GM12878 (cell line): Measurements from ENCODE around the gene SRC. TPM values are rescaled to one million over a fixed set of nuclear protein-coding genes. Genes with fewer than 3 reads are reported as not detected.

Experiments used
- ATAC-seq: fragments of 200-7000 bp; cut with Tn5 transposase; 3 replicates; pipeline ENCODE4 v1.9.1; 2020; ENCODE audit warnings: mild to moderate bottlenecking, moderate library complexity
- BruUV-seq: library from RNA; stranded (reverse); fragments of 400-500 nt; replicated peaks from 2 replicates; lab custom pipeline; 2021; lab: Mats Ljungman, UMichigan
- CTCF ChIA-PET: fragments of 300-600 bp; sonication (Branson Sonifier 250); formaldehyde crosslinking; extraction: SDS; loops from one replicate; lab custom pipeline; 2021; ENCODE audit warnings: inconsistent platforms; lab: Yijun Ruan, JAX
- POLR2A ChIA-PET: fragments of 350-600 bp; formaldehyde crosslinking; extraction: SDS; loops from one replicate; lab custom pipeline; 2021; ENCODE audit warnings: inconsistent platforms; lab: Charles Lee
- RAD21 ChIA-PET: fragments of 300-600 bp; sonication (Branson Sonifier 250); formaldehyde crosslinking; loops from one replicate; lab custom pipeline; 2023; ENCODE audit warnings: antibody characterized with exemption; ENCODE audit not compliant: unreplicated experiment; lab: Charles Lee
- SMC1A ChIA-PET: fragments of 300-600 bp; sonication (Branson Sonifier 250); formaldehyde crosslinking; loops from one replicate; lab custom pipeline; 2023; ENCODE audit not compliant: unreplicated experiment, uncharacterized antibody; lab: Charles Lee
- DNase-seq: peaks from one replicate; pipeline ENCODE4 v3.0.0-alpha.2; 2011; ENCODE audit warnings: low read depth, low spot score
- FAIRE-seq: peaks from 3 replicates; lab custom pipeline; 2011; peaks lifted over from hg19 to GRCh38; lab: Jason Lieb, UNC
- H2AFZ ChIP-seq: 2 replicates; pipeline ENCODE4 v1.6.0; 2011; ENCODE audit warnings: low read depth, low read length, control low read depth; ENCODE audit not compliant: control insufficient read depth
- H3K27ac ChIP-seq: 2 replicates; pipeline ENCODE4 v1.5.1; 2011; ENCODE audit warnings: control low read depth; ENCODE audit not compliant: control insufficient read depth, insufficient read depth
- H3K27me3 ChIP-seq, 2 experiments: replicated peaks in 1 of 2; 2 replicates each; pipeline versions ENCODE4 v1.6.0 to v1.6.1; 2011; ENCODE audit warnings: low read length in 1 of 2; ENCODE audit not compliant: control insufficient read depth in 2 of 2, insufficient read depth in 2 of 2
- H3K36me3 ChIP-seq, 2 experiments: 2 replicates each; pipeline ENCODE4 v1.5.1; 2011; ENCODE audit warnings: low read length in 1 of 2; ENCODE audit not compliant: control insufficient read depth in 2 of 2, insufficient read depth in 2 of 2
- H3K4me1 ChIP-seq: 2 replicates; pipeline ENCODE4 v1.6.1; 2011; ENCODE audit warnings: mild to moderate bottlenecking, low read length, moderate library complexity, mixed read lengths; ENCODE audit not compliant: control insufficient read depth, insufficient read depth
- H3K4me2 ChIP-seq: 2 replicates; pipeline ENCODE4 v1.6.0; 2011; ENCODE audit warnings: control low read depth; ENCODE audit not compliant: control insufficient read depth, insufficient read depth
- H3K4me3 ChIP-seq: fragments of 200-600 bp; sonication (generic); 2 replicates; pipeline ENCODE4 v1.5.1; 2016
- H3K79me2 ChIP-seq: 2 replicates; pipeline ENCODE4 v1.6.0; 2011; ENCODE audit warnings: low read length; ENCODE audit not compliant: control insufficient read depth, insufficient read depth
- H3K9ac ChIP-seq: 2 replicates; pipeline ENCODE4 v1.8.0; 2011; ENCODE audit warnings: low read length, control low read depth, mixed read lengths; ENCODE audit not compliant: control insufficient read depth, insufficient read depth
- H3K9me3 ChIP-seq: replicated peaks from 3 replicates; pipeline ENCODE4 v1.5.1; 2011; ENCODE audit warnings: mild to moderate bottlenecking, low read length; ENCODE audit not compliant: control insufficient read depth, insufficient read depth
- H4K20me1 ChIP-seq: 2 replicates; pipeline ENCODE4 v1.6.0; 2011; ENCODE audit not compliant: control insufficient read depth, insufficient read depth
- ATF2 ChIP-seq: IDR thresholded peaks from 2 replicates; pipeline ENCODE4 v1.6.1; 2012; ENCODE audit warnings: low read length, inconsistent platforms
- E2F4 ChIP-seq: IDR thresholded peaks from 2 replicates; pipeline ENCODE4 v1.6.1; 2012; ENCODE audit warnings: low read depth, low read length, improper control_type of control experiment
- EED ChIP-seq: sonication (generic); IDR thresholded peaks from 2 replicates; pipeline ENCODE4 v1.6.1; 2016; ENCODE audit warnings: antibody characterized with exemption, low read depth
- FOS ChIP-seq: IDR thresholded peaks from 3 replicates; pipeline ENCODE4 v1.6.1; 2011; ENCODE audit warnings: borderline replicate concordance; ENCODE audit not compliant: insufficient read length; ENCODE audit errors: extremely low read depth
- GATAD2B ChIP-seq: fragments of 450-650 bp; conservative IDR thresholded peaks from 2 replicates; pipeline ENCODE4 v1.6.1; 2017; ENCODE audit warnings: low read depth, mild to moderate bottlenecking, moderate library complexity
- HSF1 ChIP-seq: fragments of 150-350 bp; IDR thresholded peaks from 2 replicates; pipeline ENCODE4 v1.6.1; 2014; ENCODE audit warnings: mild to moderate bottlenecking, low read depth, low read length
- MEF2B ChIP-seq: fragments of 450-650 bp; IDR thresholded peaks from 2 replicates; pipeline ENCODE4 v1.6.1; 2018; ENCODE audit warnings: mild to moderate bottlenecking, moderate library complexity; ENCODE audit not compliant: partially characterized antibody, poor library complexity, severe bottlenecking
- MLLT1 ChIP-seq: fragments of 450-650 bp; IDR thresholded peaks from 2 replicates; pipeline ENCODE4 v1.6.1; 2016; ENCODE audit warnings: mild to moderate bottlenecking
- NKRF ChIP-seq: fragments of 450-650 bp; conservative IDR thresholded peaks from 2 replicates; pipeline ENCODE4 v1.6.1; 2017; ENCODE audit warnings: mild to moderate bottlenecking, moderate library complexity
- POLR2A ChIP-seq: IDR thresholded peaks from 2 replicates; pipeline ENCODE4 v1.6.1; 2011; ENCODE audit warnings: low read depth, mild to moderate bottlenecking, low read length
- RB1 ChIP-seq: fragments of 450-650 bp; formaldehyde crosslinking; IDR thresholded peaks from 2 replicates; pipeline ENCODE4 v1.6.1; 2017; ENCODE audit warnings: mild to moderate bottlenecking, borderline replicate concordance
- SIN3A ChIP-seq: IDR thresholded peaks from 2 replicates; pipeline ENCODE4 v1.6.1; 2012; ENCODE audit warnings: low read depth, low read length, improper control_type of control experiment
- SIX5 ChIP-seq: IDR thresholded peaks from 2 replicates; pipeline ENCODE4 v1.6.1; 2011; ENCODE audit warnings: mild to moderate bottlenecking, low read depth, low read length, moderate library complexity; ENCODE audit not compliant: severe bottlenecking
- ZBED1 ChIP-seq: IDR thresholded peaks from 2 replicates; pipeline ENCODE4 v1.6.1; 2016; ENCODE audit warnings: borderline replicate concordance
- WGBS: methylation state at CpG from one replicate; pipeline ENCODE4 v1.1.6; 2016; ENCODE audit warnings: low lambda C conversion rate; ENCODE audit not compliant: insufficient replicate concordance, insufficient coverage; ENCODE audit errors: missing lambda C conversion rate; 5-methylcytosine and 5-hydroxymethylcytosine counted together
- in situ Hi-C: fragments of 300-500 bp; cut with MboI; formaldehyde crosslinking; loops from 9 replicates; pipeline ENCODE4 v1.14.3; 2018; ENCODE audit warnings: mixed read lengths
- intact Hi-C: fragments of 100-400 bp; cut with micrococcal nuclease; formaldehyde crosslinking; loops from one replicate; pipeline ENCODE4 v1.14.2; 2022; ENCODE audit not compliant: unreplicated experiment
- polyA plus RNA-seq, 11 experiments: library from polyadenylated mRNA; depleted of rRNA in 4 of 11; unstranded in 6 of 11; stranded (reverse) in 5 of 11; fragments of >200 nt; fragmentation: Nextera tagmentation in 4 of 11; fragmentation: Illumina TruSeq in 1 of 11; extraction: Ambion mirVana in 4 of 11; extraction: Trizol in 1 of 11; gene quantifications; 1 replicate in 1 of 11; 2 replicates in 10 of 11; pipeline versions ENCODE4 v1.2.1 to v1.2.3, GENCODE V29; 2011 to 2016; ENCODE audit warnings: inconsistent platforms in 2 of 11, missing spikeins in 2 of 11, low read depth in 1 of 11
- total RNA-seq, 4 experiments: library from RNA; depleted of rRNA in 3 of 4; stranded (reverse); fragments of >200 nt in 3 of 4; fragmentation: Illumina TruSeq in 1 of 4; extraction: Trizol in 1 of 4; gene quantifications; 2 replicates each; pipeline versions ENCODE4 v1.2.1 to v1.2.3, GENCODE V29; 2013 to 2021
- TF ChIP-seq, protein P1 (sequence below): IDR thresholded peaks from 2 replicates; pipeline ENCODE4 v1.6.1; 2011; ENCODE audit warnings: borderline replicate concordance, low read depth, mild to moderate bottlenecking, moderate library complexity, mixed read lengths, low read length; ENCODE audit not compliant: insufficient read depth; ENCODE audit errors: extremely low read length

SRC gene
- total and polyA plus RNA-seq, 10 of the 15 experiments (the other 5 are each of a cell fraction or from before 2014, with no cell fraction given): 0.60 to 71.3 (median 27.2) TPM

DNA sequence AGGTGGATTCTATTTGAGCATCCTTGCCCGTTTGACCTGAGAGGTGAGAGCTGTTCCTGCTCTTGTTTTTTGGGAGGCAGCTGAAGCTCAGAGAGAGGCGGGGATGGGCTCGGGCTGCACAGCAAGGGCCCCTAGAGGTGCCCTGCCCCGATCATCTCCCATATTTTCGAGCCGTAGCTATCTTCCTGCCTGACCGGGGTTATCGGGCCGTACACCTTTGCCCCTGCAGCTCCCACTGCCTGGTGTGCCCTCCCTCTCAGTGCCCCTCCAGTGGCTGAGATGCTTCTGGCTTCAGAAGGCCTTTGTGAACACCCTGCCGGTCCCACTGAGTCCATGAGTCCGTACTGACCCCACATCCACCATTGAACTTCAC is 6.7 kb downstream of the SRC start:
- ChIA-PET POLR2A (interaction anchor here (0.6 to 2.4 kb wide), 3 partner anchors 10 to 29 kb away, joined by 3 to 8 read pairs (median 5); no protein-coding TSS in a partner anchor), CTCF (interaction anchor here (1.3 kb wide), 1 partner anchor 75 kb away, joined by 3 read pairs; no protein-coding TSS in a partner anchor), SMC1A (interaction anchor here (0.9 to 2.2 kb wide), 3 partner anchors 18 to 85 kb away, joined by 3 to 5 read pairs (median 3); no protein-coding TSS in a partner anchor), RAD21 (interaction anchor here (1.6 to 1.7 kb wide), 2 partner anchors 18 to 29 kb away, joined by 4 read pairs; no protein-coding TSS in a partner anchor)
- Histone ChIP-seq H3K27ac (no peak overlapping the region), H3K9me3 (no peaks in the 10 kb centered on the region; the same call in 2 of the 3 replicates), H3K4me3 (0 out of 2 replicates have a peak overlapping the region, but pooled peaks have one; percentile 14), H4K20me1 (no peaks in the 10 kb centered on the region; the same call in 1 of the 2 replicates), H3K36me3 (peaks cover 17 to 22% of the 10 kb centered on the region in 2 experiments; a peak in 3 of 4 replicates), H3K4me2 (peak overlapping the region; percentile 23; the same call in 1 of the 2 replicates), H2AFZ (no peak overlapping the region), H3K79me2 (peaks cover 99% of the 10 kb centered on the region), H3K9ac (no peak overlapping the region), H3K27me3 (no peaks in the 10 kb centered on the region), H3K4me1 (peaks cover 18% of the 10 kb centered on the region)
- intact Hi-C loops: no loop called here
- BruUV-seq: no TSS peak
- 84% methylated on average over 11 of the region's 11 CpGs for WGBS
- DNase-seq (no peak), FAIRE-seq (no peak), ATAC-seq (no peak)
- in situ Hi-C loops: no loop called here
- TF ChIP-seq E2F4 (no peak), ZBED1 (no peak), SIN3A (no peak), EED (no peak), SIX5 (no peak), GATAD2B (no peak), HSF1 (no peak), RB1 (no peak), MEF2B (no peak), MLLT1 (no peak), FOS (no peak), POLR2A (no peak), ATF2 (no peak), NKRF (no peak)
- TF ChIP-seq, protein P1, sequence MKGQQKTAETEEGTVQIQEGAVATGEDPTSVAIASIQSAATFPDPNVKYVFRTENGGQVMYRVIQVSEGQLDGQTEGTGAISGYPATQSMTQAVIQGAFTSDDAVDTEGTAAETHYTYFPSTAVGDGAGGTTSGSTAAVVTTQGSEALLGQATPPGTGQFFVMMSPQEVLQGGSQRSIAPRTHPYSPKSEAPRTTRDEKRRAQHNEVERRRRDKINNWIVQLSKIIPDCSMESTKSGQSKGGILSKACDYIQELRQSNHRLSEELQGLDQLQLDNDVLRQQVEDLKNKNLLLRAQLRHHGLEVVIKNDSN: no peak
